Limb (tissue), 2 donors: ENCODE data around the gene ANKAR.
"Not testable (repeated sequence)": the region's sequence is repeated elsewhere in the genome, so short reads cannot be mapped to it uniquely, and the experiment has no call there.

Experiments used
- DNase-seq, 2 donors: peaks; one replicate each; pipeline ENCODE4 v3.0.0-alpha.2; 2016; ENCODE audit errors: extremely low spot score in 2 of 2

ANKAR gene

GRCh38 chr2:189702071-189702470, 27.6 kb downstream of the ANKAR start:
- no peak for DNase-seq

DNA sequence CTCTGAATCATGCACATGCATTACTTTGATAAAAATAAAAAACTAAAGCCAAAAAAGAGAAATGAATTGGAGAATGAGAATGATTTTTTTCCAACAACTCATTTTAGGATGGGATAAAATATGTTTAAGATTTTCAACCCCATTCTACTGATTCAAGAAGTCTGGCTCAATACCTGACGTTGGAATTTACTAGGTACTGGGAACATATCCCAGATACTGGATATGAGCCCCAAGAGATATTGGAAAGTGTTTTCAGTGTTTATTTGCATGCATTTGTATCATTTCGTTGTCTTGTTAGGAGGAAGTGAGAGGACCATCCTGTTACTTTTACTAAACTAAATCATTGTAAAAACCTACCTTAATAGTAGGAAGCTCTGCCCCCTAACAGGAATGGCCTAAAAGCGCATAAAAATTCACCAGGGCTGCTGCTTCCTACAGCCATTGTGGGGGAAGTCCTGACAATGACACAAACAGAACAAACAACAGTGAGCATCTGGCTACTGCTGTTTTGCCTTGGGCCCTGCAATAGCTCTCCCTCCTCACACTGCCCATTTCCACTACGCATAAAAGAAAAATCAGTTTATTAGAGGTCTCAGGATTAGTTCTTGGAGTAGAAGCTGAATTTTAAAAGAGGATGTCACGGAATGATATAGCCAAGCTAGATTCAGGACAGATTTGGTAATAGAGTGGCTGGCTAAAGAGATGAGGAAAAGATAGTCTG, 35.2 kb downstream of the ANKAR start:
- DNase-seq, result no peak

- not testable (repeated sequence) for DNase-seq
These were observed 43.1 kb downstream of the ANKAR start for GRCh38 chr2:189717593-189717992.

DNA sequence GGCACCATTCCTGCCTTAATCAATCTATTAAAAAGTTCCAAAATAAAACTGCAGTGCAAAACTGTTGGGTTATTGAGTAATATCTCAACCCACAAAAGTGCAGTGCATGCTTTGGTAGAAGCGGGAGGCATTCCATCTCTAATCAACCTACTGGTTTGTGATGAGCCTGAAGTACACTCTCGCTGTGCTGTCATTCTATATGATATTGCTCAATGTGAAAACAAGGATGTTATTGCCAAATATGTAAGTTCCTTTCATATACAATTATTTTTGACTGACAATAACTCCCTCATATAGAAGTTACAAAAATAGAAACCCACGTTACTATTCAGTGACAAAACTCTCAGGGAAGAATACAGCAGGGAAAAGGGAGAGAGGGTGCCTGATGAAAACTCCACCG, 45.1 kb downstream of the ANKAR start:
- DNase-seq, result no peak

- DNase-seq, result no peak
These were observed 48.7 kb downstream of the ANKAR start for GRCh38 chr2:189723192-189723591.
